Chondrocyte (in vitro differentiated cells): ENCODE data around the gene KBTBD3. TPM values are rescaled to one million over a fixed set of nuclear protein-coding genes. Genes with fewer than 3 reads are reported as not detected.

ENCODE experiments used
- DNase-seq: peaks from one replicate; pipeline ENCODE4 v3.0.0; 2021; ENCODE audit warnings: mixed read lengths, low spot score
- H3K27ac Mint-ChIP-seq: one replicate; pipeline ENCODE4 v1.8.0; 2021; ENCODE audit warnings: mild to moderate bottlenecking, moderate library complexity, mixed read lengths; ENCODE audit not compliant: unreplicated experiment
- H3K27me3 Mint-ChIP-seq: 2 replicates; pipeline ENCODE4 v1.8.0; 2021; ENCODE audit warnings: low read depth, mixed read lengths
- H3K36me3 Mint-ChIP-seq: 2 replicates; pipeline ENCODE4 v1.8.0; 2021; ENCODE audit warnings: low read depth, mixed read lengths
- H3K4me1 Mint-ChIP-seq: 2 replicates; pipeline ENCODE4 v1.8.0; 2021; ENCODE audit warnings: low read depth, mild to moderate bottlenecking, mixed read lengths
- H3K4me3 Mint-ChIP-seq: one replicate; pipeline ENCODE4 v1.8.0; 2021; ENCODE audit warnings: mild to moderate bottlenecking, moderate library complexity, mixed read lengths; ENCODE audit not compliant: unreplicated experiment
- H3K9me3 Mint-ChIP-seq: 2 replicates; pipeline ENCODE4 v1.8.0; 2021; ENCODE audit warnings: low read depth, mixed read lengths
- total RNA-seq: library from RNA; stranded (reverse); gene quantifications from 3 replicates; pipeline ENCODE4 v1.2.1, GENCODE V29; 2021
- TF ChIP-seq, protein P1 (sequence below): fragments of 200-600 bp; sonication (generic); IDR thresholded peaks from 2 replicates; pipeline ENCODE4 v1.5.0; 2021; ENCODE audit warnings: antibody characterized with exemption, mild to moderate bottlenecking, moderate library complexity

KBTBD3 gene
- total RNA-seq, 1 donor from 2014 or later = 3.5 TPM

DNA sequence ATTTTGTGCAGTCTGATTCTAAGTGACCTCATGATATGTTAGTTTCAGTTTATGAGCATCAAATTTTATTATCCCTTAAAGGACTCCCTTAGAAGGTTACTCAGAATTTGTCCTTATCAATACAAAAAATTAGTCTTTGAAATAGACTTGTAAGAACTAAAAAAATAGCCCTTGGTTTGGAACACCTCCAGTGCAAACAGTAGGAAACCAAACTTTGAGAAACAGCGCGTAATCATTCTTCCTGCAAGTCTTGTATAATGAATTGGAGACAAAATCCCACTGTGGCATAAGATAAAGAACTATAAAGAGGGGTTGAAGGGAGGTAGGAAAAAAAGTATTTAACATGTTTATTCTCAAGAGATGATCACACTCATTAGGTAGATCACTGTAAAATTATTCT, 44.3 kb downstream of the KBTBD3 start:
- Mint-ChIP-seq H3K36me3 (no peaks in the 10 kb centered on the region), H3K4me1 (peaks cover 3% of the 10 kb centered on the region), H3K9me3 (no peaks in the 10 kb centered on the region), H3K27me3 (peaks cover 22% of the 10 kb centered on the region), H3K27ac (no peak overlapping the region), H3K4me3 (no peak overlapping the region)
- DNase-seq = no peak
- TF ChIP-seq, protein P1, sequence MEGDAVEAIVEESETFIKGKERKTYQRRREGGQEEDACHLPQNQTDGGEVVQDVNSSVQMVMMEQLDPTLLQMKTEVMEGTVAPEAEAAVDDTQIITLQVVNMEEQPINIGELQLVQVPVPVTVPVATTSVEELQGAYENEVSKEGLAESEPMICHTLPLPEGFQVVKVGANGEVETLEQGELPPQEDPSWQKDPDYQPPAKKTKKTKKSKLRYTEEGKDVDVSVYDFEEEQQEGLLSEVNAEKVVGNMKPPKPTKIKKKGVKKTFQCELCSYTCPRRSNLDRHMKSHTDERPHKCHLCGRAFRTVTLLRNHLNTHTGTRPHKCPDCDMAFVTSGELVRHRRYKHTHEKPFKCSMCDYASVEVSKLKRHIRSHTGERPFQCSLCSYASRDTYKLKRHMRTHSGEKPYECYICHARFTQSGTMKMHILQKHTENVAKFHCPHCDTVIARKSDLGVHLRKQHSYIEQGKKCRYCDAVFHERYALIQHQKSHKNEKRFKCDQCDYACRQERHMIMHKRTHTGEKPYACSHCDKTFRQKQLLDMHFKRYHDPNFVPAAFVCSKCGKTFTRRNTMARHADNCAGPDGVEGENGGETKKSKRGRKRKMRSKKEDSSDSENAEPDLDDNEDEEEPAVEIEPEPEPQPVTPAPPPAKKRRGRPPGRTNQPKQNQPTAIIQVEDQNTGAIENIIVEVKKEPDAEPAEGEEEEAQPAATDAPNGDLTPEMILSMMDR = no peak

- Mint-ChIP-seq H3K9me3 (no peaks in the 10 kb centered on the region), H3K4me3 (no peak overlapping the region), H3K27ac (no peak overlapping the region), H3K36me3 (no peaks in the 10 kb centered on the region), H3K4me1 (peaks cover 3% of the 10 kb centered on the region), H3K27me3 (peaks cover 22% of the 10 kb centered on the region)
- no peak for DNase-seq
- TF ChIP-seq, protein P1 = no peak
Measured at GRCh38 chr11:106031936-106032335, 45.2 kb downstream of the KBTBD3 start.

DNA sequence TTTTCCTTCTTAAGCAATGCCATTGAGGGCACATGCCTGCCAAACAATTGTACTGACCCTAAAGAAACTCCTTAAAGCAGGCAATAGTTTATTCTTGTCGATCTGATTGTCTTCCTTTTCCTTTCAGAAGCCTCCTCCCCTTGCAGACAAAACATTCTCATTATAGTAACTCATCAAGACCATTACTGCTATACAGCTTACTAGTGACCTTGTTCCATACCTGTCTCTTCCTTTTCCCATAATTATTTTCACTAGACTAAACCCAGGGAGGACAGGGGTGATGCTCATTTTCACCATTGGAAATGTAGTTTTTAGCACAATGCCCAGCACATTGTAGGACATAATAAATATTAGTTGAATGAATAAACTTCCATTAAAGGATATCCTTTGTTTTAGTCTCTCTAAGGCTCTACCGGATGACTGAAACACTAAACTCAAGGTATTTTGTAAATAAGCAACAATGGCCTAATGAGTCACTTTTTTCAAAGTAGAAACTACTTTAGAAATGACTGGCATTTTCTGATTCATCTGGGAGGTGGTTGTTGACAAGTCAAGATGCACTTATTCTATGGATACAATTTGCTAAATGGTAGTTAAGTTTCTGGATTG, 45.8 kb downstream of the KBTBD3 start:
- Mint-ChIP-seq H3K27ac (no peak overlapping the region), H3K4me3 (no peak overlapping the region), H3K27me3 (peaks cover 21% of the 10 kb centered on the region), H3K4me1 (peaks cover 3% of the 10 kb centered on the region), H3K9me3 (no peaks in the 10 kb centered on the region), H3K36me3 (no peaks in the 10 kb centered on the region)
- DNase-seq = no peak
- TF ChIP-seq, protein P1 = no peak

- TF ChIP-seq, protein P1 = no peak
- no peaks in the 10 kb centered on the region for H3K36me3 Mint-ChIP-seq
- H3K27ac Mint-ChIP-seq = no peak overlapping the region
- DNase-seq = no peak
- no peaks in the 10 kb centered on the region for H3K9me3 Mint-ChIP-seq
- peaks cover 23% of the 10 kb centered on the region for H3K27me3 Mint-ChIP-seq
- peaks cover 3% of the 10 kb centered on the region for H3K4me1 Mint-ChIP-seq
- no peak overlapping the region for H3K4me3 Mint-ChIP-seq
Measured at GRCh38 chr11:106030609-106031008, 46.5 kb downstream of the KBTBD3 start.

- peak overlapping the region; percentile 93 for H3K4me3 Mint-ChIP-seq
- H3K36me3 Mint-ChIP-seq = peaks cover 3% of the 10 kb centered on the region
- peak overlapping the region; percentile 93 for H3K27ac Mint-ChIP-seq
- no peak for DNase-seq
- no peaks in the 10 kb centered on the region for H3K9me3 Mint-ChIP-seq
- peaks cover 5% of the 10 kb centered on the region for H3K27me3 Mint-ChIP-seq
- peaks cover 38% of the 10 kb centered on the region for H3K4me1 Mint-ChIP-seq
- TF ChIP-seq, protein P1 = no peak
Measured at GRCh38 chr11:106022795-106023275, 54.3 kb downstream of the KBTBD3 start.
